ENCODE results near the gene ADAMTS17.

The ADAMTS17 gene

DNA sequence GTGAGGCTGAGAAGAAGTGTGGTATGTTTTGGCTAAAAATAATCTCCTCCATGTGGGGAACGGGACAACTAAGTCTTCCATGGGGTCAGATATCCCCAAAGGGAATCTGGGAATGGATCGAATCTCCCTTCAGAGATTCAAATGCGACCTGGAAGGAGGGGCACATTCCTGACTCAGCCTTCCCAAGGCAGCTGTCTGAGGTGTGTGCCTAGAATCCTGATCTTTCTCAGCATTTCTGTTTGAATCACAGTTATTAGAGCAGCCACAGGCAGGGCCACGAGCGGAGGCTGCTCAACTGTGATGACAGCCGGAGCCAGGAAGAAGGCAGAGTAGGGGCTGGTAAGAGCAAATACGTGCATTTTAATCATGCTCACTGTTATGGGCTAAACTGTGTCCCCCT is 135.1 kb downstream of the ADAMTS17 start:
- TF ChIP-seq ZBTB7A (IDR thresholded peaks at IDR 0.05; ENCODE audit: low read depth) (no peak), USF1 (IDR thresholded peaks at IDR 0.05) (no peak), EGR1 (IDR thresholded peaks at IDR 0.05) (no peak), EP300 (IDR thresholded peaks at IDR 0.05; ENCODE audit: borderline replicate concordance) (no peak), CEBPB (IDR thresholded peaks at IDR 0.05) (no peak), NFIC (IDR thresholded peaks at IDR 0.05) (no peak), TEAD4 (IDR thresholded peaks at IDR 0.05) (no peak), REST (IDR thresholded peaks at IDR 0.05; ENCODE audit: low read depth) (no peak), FOXM1 (IDR thresholded peaks at IDR 0.05; ENCODE audit: borderline replicate concordance, low read depth) (no peak), TAF1 (IDR thresholded peaks at IDR 0.05; ENCODE audit: low read depth) (no peak), RAD21 (IDR thresholded peaks at IDR 0.05; ENCODE audit: low read depth) (no peak), YY1 (IDR thresholded peaks at IDR 0.05; ENCODE audit: low read depth) (no peak), TCF12 (IDR thresholded peaks at IDR 0.05; ENCODE audit: low read depth) (no peak), CREB1 (IDR thresholded peaks at IDR 0.05; ENCODE audit: low read depth) (no peak)
- TF ChIP-seq, protein P1, sequence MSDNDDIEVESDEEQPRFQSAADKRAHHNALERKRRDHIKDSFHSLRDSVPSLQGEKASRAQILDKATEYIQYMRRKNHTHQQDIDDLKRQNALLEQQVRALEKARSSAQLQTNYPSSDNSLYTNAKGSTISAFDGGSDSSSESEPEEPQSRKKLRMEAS (IDR thresholded peaks at IDR 0.05), result no peak

- TF ChIP-seq EP300 (IDR thresholded peaks at IDR 0.05; ENCODE audit: borderline replicate concordance) (no peak), TEAD4 (IDR thresholded peaks at IDR 0.05) (no peak), ZBTB7A (IDR thresholded peaks at IDR 0.05; ENCODE audit: low read depth) (no peak), REST (IDR thresholded peaks at IDR 0.05; ENCODE audit: low read depth) (no peak), USF1 (IDR thresholded peaks at IDR 0.05) (no peak), CREB1 (IDR thresholded peaks at IDR 0.05; ENCODE audit: low read depth) (no peak), EGR1 (IDR thresholded peaks at IDR 0.05) (no peak), CEBPB (IDR thresholded peaks at IDR 0.05) (no peak), TAF1 (IDR thresholded peaks at IDR 0.05; ENCODE audit: low read depth) (no peak), RAD21 (IDR thresholded peaks at IDR 0.05; ENCODE audit: low read depth) (no peak), NFIC (IDR thresholded peaks at IDR 0.05) (no peak), FOXM1 (IDR thresholded peaks at IDR 0.05; ENCODE audit: borderline replicate concordance, low read depth) (no peak), TCF12 (IDR thresholded peaks at IDR 0.05; ENCODE audit: low read depth) (no peak), YY1 (IDR thresholded peaks at IDR 0.05; ENCODE audit: low read depth) (no peak)
- TF ChIP-seq, protein P1 (IDR thresholded peaks at IDR 0.05), result no peak
Observed at GRCh38 chr15:100205549-100206295, 136.1 kb downstream of the ADAMTS17 start.

DNA sequence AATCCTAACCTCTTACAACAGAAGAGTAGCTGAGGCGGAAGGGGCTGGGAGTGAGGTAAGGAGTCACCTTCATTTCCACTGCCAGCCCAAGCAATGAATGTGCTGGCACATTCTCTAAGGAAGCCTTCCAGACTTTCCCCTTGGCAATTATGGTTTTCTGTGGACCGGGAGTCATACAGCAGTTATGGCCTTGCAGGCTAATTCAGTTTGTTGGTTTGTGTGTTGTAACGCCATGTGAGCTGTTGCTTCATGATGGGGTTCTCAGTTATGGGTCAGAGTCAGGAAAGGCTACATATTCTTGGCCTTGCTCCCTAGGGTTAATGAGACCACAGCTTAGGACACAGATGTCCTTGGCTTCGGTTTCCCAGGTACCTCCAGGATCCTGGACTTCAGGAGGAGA is 137.0 kb downstream of the ADAMTS17 start:
- TF ChIP-seq TEAD4 (IDR thresholded peaks at IDR 0.05) (no peak), REST (IDR thresholded peaks at IDR 0.05; ENCODE audit: low read depth) (no peak), FOXM1 (IDR thresholded peaks at IDR 0.05; ENCODE audit: borderline replicate concordance, low read depth) (no peak), TAF1 (IDR thresholded peaks at IDR 0.05; ENCODE audit: low read depth) (no peak)

- TF ChIP-seq EGR1 (IDR thresholded peaks at IDR 0.05) (no peak), NFIC (IDR thresholded peaks at IDR 0.05) (no peak), TCF12 (IDR thresholded peaks at IDR 0.05; ENCODE audit: low read depth) (no peak), TAF1 (IDR thresholded peaks at IDR 0.05; ENCODE audit: low read depth) (no peak)
- TF ChIP-seq, protein P1 (IDR thresholded peaks at IDR 0.05), result no peak
Observed at GRCh38 chr15:100204211-100204610, 137.6 kb downstream of the ADAMTS17 start.

Data from Ishikawa (cell line).